ENCODE results near the gene LUC7L.
"Not testable (repeated sequence)": the region's sequence is repeated elsewhere in the genome, so short reads cannot be mapped to it uniquely, and the experiment has no call there.

LUC7L gene

DNA sequence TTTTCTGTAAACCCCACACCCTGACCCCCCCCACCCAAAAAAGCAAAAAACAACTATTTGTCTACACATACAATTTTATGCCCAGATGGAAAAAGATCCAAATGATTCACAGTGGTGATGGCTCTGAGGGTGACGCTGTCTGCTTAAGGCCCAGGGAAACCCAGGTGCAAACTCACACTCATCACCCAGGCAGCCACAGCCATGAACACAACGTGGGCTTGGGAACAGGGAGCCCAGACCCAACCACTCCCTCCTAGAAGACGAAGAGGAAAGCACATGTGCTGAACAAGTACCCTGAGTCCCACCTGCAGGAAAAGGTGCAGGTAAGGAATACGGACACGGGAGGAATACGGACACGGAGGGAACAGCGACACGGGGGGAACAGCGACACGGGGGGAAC is 43.6 kb downstream of the LUC7L start:
- H3K4me1 Mint-ChIP-seq (ENCODE audit: low read depth), result peaks cover 8% of the 10 kb centered on the region
- no peaks in the 10 kb centered on the region for H3K27me3 Mint-ChIP-seq
- no peak overlapping the region for H3K27ac Mint-ChIP-seq
- H3K4me3 Mint-ChIP-seq, result no peak overlapping the region
- no peaks in the 10 kb centered on the region for H3K9me3 Mint-ChIP-seq
- DNase-seq, result no peak
- H3K36me3 Mint-ChIP-seq (ENCODE audit: low read depth), result peaks cover 52% of the 10 kb centered on the region

DNA sequence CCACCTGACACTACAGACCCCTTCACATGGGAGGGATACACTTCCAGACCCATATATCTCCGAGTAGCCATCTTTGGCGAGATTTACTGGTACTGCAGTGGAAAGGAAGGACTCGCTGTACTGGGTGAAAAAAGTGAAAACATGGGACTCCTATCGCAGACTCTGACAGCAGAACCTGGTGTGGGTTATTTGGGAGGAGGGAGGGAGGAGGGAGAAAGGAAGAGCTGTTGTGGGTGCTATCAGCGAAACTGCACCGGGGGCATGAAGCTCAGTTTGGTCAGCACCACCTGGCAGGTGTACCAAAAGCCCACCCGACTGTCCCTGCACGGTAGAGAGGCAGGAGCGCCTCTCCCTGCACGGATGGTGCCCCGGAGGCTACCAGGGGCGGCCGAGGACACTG is 44.0 kb downstream of the LUC7L start:
- H3K27ac Mint-ChIP-seq, result no peak overlapping the region
- peaks cover 8% of the 10 kb centered on the region for H3K4me1 Mint-ChIP-seq (ENCODE audit: low read depth)
- H3K36me3 Mint-ChIP-seq (ENCODE audit: low read depth), result peaks cover 47% of the 10 kb centered on the region
- H3K27me3 Mint-ChIP-seq, result no peaks in the 10 kb centered on the region
- no peak overlapping the region for H3K4me3 Mint-ChIP-seq
- DNase-seq, result no peak
- no peaks in the 10 kb centered on the region for H3K9me3 Mint-ChIP-seq

DNA sequence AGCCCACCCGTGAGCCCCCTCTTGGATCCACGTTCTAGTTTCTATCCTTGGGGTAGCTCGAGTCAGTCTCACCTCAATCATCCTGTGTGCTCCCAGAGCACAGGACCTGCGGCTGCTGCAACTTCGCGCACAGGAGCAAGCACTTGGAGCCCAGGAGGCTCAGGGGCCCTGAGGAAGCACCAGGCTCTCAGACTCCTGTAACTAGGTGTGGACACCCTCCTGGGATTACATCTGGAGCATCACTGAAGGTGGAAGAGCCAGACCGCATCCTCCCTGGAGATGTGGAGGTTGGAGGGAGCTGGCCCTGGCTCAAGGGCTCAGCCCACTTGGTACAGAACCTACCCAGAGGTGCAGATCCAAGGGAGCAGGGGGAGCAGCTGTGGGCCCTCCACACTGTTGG is 46.2 kb downstream of the LUC7L start:
- peaks cover 27% of the 10 kb centered on the region for H3K36me3 Mint-ChIP-seq (ENCODE audit: low read depth)
- no peak for DNase-seq
- H3K27me3 Mint-ChIP-seq, result peaks cover 18% of the 10 kb centered on the region
- peaks cover 7% of the 10 kb centered on the region for H3K4me1 Mint-ChIP-seq (ENCODE audit: low read depth)
- no peak overlapping the region for H3K4me3 Mint-ChIP-seq
- no peak overlapping the region for H3K27ac Mint-ChIP-seq
- no peaks in the 10 kb centered on the region for H3K9me3 Mint-ChIP-seq

DNA sequence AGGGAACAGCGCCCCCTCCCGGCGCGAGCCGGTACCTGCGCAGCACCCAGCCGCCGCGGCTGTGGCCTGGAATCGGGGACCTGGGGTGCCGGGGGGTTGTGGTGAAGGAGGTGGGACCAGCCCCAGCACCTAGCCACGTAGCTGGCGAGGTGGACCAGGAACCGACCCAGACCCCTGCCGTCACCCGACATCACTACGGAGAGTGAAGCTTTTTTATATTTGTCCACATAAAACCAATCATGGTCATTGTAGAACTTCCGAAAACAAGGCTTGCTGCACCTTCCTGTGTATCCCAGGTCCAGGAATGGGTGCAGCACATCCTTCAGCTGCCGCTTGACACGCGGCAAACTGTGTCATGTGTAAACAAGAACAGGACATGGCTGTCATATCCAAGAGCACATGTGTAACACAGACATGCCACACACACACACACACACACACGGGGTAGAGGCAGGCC is 47.7 kb downstream of the LUC7L start:
- peaks cover 19% of the 10 kb centered on the region for H3K36me3 Mint-ChIP-seq (ENCODE audit: low read depth)
- H3K4me3 Mint-ChIP-seq, result no peak overlapping the region

DNA sequence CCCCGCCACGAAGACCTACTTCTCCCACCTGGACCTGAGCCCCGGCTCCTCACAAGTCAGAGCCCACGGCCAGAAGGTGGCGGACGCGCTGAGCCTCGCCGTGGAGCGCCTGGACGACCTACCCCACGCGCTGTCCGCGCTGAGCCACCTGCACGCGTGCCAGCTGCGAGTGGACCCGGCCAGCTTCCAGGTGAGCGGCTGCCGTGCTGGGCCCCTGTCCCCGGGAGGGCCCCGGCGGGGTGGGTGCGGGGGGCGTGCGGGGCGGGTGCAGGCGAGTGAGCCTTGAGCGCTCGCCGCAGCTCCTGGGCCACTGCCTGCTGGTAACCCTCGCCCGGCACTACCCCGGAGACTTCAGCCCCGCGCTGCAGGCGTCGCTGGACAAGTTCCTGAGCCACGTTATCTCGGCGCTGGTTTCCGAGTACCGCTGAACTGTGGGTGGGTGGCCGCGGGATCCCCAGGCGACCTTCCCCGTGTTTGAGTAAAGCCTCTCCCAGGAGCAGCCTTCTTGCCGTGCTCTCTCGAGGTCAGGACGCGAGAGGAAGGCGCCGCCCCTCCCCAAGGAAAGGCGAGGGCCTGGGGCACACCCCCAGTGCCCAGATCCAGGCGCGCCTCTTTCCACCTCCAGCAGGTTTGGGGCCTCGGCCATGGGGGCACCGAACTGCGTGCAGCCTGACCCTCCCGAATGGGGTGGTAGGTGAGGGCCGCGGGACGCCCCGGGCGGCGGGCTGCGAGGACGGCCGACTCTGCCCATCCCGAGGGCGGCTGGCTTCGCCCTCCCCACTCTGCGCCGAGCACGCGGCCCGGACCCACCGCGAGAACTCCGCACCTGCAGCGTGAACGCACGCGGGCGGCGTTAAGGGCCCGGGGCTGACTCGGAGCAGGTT is 48.3 kb downstream of the LUC7L start:
- peaks cover 13% of the 10 kb centered on the region for H3K4me1 Mint-ChIP-seq (ENCODE audit: low read depth)
- no peaks in the 10 kb centered on the region for H3K9me3 Mint-ChIP-seq
- H3K36me3 Mint-ChIP-seq (ENCODE audit: low read depth), result peaks cover 19% of the 10 kb centered on the region
- peak overlapping the region; percentile 25 for H3K4me3 Mint-ChIP-seq
- no peak for DNase-seq
- peaks cover 30% of the 10 kb centered on the region for H3K27me3 Mint-ChIP-seq
- no peak overlapping the region for H3K27ac Mint-ChIP-seq

More for the DNA sequence above, 47.7 kb downstream of the LUC7L start:
- peaks cover 28% of the 10 kb centered on the region for H3K27me3 Mint-ChIP-seq
- DNase-seq, result peak; percentile 93
- H3K4me1 Mint-ChIP-seq (ENCODE audit: low read depth), result peaks cover 12% of the 10 kb centered on the region
- no peak overlapping the region for H3K27ac Mint-ChIP-seq
- no peaks in the 10 kb centered on the region for H3K9me3 Mint-ChIP-seq

DNA sequence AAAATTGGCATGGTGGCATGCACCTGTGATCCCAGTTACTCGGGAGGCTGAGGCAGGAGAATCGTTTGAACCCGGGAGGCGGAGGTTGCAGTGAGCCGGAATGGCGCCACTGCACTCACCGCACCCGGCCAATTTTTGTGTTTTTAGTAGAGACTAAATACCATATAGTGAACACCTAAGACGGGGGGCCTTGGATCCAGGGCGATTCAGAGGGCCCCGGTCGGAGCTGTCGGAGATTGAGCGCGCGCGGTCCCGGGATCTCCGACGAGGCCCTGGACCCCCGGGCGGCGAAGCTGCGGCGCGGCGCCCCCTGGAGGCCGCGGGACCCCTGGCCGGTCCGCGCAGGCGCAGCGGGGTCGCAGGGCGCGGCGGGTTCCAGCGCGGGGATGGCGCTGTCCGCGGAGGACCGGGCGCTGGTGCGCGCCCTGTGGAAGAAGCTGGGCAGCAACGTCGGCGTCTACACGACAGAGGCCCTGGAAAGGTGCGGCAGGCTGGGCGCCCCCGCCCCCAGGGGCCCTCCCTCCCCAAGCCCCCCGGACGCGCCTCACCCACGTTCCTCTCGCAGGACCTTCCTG is 49.1 kb downstream of the LUC7L start, which contains the start of gene HBQ1:
Gene HBQ1 (plus strand): TSS at position 359 of the 575 bp plus-strand sequence. CDS start 28 bp downstream, at position 387.
- H3K27ac Mint-ChIP-seq, result no peak within 1 kb of the TSS
- peak within 1 kb of the TSS; percentile 25 for H3K4me3 Mint-ChIP-seq
- H3K36me3 Mint-ChIP-seq (ENCODE audit: low read depth), result peaks cover 12% of the 10 kb centered on the region
- H3K9me3 Mint-ChIP-seq, result no peaks in the 10 kb centered on the region
- peaks cover 37% of the 10 kb centered on the region for H3K27me3 Mint-ChIP-seq
- peaks cover 16% of the 10 kb centered on the region for H3K4me1 Mint-ChIP-seq (ENCODE audit: low read depth)
- peak; percentile 73 for DNase-seq

DNA sequence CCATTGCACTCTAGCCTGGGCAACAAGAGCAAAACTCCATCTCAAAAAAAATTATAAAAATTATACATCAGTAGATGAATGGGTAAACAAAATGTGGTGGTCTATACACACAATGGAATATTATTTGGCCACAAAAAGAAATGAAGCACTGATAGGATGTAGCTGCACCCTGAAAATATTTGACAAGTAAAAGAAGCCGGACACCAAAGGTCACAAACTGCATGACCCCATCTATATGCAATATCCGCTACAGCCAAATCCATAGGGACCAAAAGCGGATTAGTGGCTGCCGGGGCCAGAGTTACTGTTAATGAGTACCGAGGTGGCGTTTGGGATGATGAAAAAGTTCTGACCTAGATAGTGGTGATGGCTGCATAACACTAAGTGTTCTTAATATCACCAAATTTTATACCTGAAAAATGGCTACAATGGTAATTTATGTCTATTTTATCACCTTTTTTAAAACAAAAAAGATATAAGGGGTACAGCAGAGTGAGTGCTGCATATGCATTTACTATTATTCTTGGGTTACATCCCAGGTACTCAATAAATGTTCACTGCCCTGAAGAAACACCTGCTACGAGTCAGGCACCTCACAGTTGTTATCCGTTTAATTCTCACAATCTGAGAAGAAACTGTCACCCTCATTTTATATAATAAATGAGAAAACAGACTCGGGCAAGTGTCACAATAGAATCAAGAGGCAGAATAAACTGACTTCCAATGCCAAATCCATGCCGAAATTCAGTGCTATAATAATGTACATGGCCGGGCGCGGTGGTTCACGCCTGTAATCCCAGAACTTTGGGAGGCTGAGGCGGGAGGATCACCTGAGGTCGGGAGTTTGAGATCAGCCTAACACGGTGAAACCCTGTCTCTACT is 49.8 kb downstream of the LUC7L start:
- peaks cover 21% of the 10 kb centered on the region for H3K4me1 Mint-ChIP-seq (ENCODE audit: low read depth)
- H3K27me3 Mint-ChIP-seq, result peaks cover 45% of the 10 kb centered on the region
- H3K27ac Mint-ChIP-seq, result no peak overlapping the region
- DNase-seq, result no peak
- peaks cover 8% of the 10 kb centered on the region for H3K36me3 Mint-ChIP-seq (ENCODE audit: low read depth)
- no peaks in the 10 kb centered on the region for H3K9me3 Mint-ChIP-seq
- peak overlapping the region; percentile 25 for H3K4me3 Mint-ChIP-seq

DNA sequence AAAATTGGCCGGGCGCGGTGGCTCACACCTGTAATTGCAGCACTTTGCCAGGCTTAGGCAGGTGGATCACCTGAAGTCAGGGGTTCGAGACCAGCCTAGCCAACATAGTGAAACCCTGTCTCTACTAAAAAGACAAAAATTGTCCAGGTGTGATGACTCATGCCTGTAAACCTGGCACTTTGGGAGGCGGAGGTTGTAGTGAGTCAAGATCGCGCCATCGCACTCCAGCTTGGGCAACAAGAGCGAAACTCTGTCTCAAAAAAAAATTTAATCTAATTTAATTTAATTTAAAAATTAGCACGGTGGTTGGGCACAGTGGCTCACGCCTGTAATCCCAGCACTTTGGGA is 50.6 kb downstream of the LUC7L start:
- H3K9me3 Mint-ChIP-seq, result no peaks in the 10 kb centered on the region
- peaks cover 3% of the 10 kb centered on the region for H3K36me3 Mint-ChIP-seq (ENCODE audit: low read depth)
- H3K27ac Mint-ChIP-seq, result no peak overlapping the region
- H3K27me3 Mint-ChIP-seq, result peaks cover 49% of the 10 kb centered on the region
- H3K4me1 Mint-ChIP-seq (ENCODE audit: low read depth), result peaks cover 22% of the 10 kb centered on the region
- no peak overlapping the region for H3K4me3 Mint-ChIP-seq
- no peak for DNase-seq

DNA sequence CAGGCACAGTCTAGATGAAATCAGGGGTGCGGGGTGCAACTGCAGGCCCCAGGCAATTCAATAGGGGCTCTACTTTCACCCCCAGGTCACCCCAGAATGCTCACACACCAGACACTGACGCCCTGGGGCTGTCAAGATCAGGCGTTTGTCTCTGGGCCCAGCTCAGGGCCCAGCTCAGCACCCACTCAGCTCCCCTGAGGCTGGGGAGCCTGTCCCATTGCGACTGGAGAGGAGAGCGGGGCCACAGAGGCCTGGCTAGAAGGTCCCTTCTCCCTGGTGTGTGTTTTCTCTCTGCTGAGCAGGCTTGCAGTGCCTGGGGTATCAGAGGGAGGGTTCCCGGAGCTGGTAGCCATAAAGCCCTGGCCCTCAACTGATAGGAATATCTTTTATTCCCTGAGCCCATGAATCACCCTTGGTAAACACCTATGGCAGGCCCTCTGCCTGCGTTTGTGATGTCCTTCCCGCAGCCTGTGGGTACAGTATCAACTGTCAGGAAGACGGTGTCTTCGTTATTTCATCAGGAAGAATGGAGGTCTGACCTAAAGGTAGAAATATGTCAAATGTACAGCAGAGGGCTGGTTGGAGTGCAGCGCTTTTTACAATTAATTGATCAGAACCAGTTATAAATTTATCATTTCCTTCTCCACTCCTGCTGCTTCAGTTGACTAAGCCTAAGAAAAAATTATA is 51.1 kb downstream of the LUC7L start:
- peaks cover 24% of the 10 kb centered on the region for H3K4me1 Mint-ChIP-seq (ENCODE audit: low read depth)
- peaks cover 55% of the 10 kb centered on the region for H3K27me3 Mint-ChIP-seq
- no peaks in the 10 kb centered on the region for H3K9me3 Mint-ChIP-seq

DNA sequence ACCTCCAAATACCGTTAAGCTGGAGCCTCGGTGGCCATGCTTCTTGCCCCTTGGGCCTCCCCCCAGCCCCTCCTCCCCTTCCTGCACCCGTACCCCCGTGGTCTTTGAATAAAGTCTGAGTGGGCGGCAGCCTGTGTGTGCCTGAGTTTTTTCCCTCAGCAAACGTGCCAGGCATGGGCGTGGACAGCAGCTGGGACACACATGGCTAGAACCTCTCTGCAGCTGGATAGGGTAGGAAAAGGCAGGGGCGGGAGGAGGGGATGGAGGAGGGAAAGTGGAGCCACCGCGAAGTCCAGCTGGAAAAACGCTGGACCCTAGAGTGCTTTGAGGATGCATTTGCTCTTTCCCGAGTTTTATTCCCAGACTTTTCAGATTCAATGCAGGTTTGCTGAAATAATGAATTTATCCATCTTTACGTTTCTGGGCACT is 51.8 kb downstream of the LUC7L start:
- H3K9me3 Mint-ChIP-seq, result no peaks in the 10 kb centered on the region
- DNase-seq, result no peak
- peaks cover 24% of the 10 kb centered on the region for H3K4me1 Mint-ChIP-seq (ENCODE audit: low read depth)
- H3K4me3 Mint-ChIP-seq, result no peak overlapping the region
- no peak overlapping the region for H3K27ac Mint-ChIP-seq
- H3K27me3 Mint-ChIP-seq, result peaks cover 55% of the 10 kb centered on the region
- H3K36me3 Mint-ChIP-seq (ENCODE audit: low read depth), result no peaks in the 10 kb centered on the region

More for the DNA sequence above, 51.1 kb downstream of the LUC7L start:
- Mint-ChIP-seq H3K36me3 (ENCODE audit: low read depth) (peaks cover 3% of the 10 kb centered on the region), H3K4me3 (no peak overlapping the region), H3K27ac (no peak overlapping the region)
- DNase-seq, result no peak

DNA sequence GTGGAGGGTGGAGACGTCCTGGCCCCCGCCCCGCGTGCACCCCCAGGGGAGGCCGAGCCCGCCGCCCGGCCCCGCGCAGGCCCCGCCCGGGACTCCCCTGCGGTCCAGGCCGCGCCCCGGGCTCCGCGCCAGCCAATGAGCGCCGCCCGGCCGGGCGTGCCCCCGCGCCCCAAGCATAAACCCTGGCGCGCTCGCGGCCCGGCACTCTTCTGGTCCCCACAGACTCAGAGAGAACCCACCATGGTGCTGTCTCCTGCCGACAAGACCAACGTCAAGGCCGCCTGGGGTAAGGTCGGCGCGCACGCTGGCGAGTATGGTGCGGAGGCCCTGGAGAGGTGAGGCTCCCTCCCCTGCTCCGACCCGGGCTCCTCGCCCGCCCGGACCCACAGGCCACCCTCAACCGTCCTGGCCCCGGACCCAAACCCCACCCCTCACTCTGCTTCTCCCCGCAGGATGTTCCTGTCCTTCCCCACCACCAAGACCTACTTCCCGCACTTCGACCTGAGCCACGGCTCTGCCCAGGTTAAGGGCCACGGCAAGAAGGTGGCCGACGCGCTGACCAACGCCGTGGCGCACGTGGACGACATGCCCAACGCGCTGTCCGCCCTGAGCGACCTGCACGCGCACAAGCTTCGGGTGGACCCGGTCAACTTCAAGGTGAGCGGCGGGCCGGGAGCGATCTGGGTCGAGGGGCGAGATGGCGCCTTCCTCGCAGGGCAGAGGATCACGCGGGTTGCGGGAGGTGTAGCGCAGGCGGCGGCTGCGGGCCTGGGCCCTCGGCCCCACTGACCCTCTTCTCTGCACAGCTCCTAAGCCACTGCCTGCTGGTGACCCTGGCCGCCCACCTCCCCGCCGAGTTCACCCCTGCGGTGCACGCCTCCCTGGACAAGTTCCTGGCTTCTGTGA is 52.5 kb downstream of the LUC7L start, which contains the start of gene HBA1:
Gene HBA1 (plus strand): TSS at position 204 of the 906 bp plus-strand sequence. CDS start 37 bp downstream, at position 241.
- not testable (repeated sequence) for H3K9me3 Mint-ChIP-seq; H3K27ac Mint-ChIP-seq; DNase-seq; H3K36me3 Mint-ChIP-seq (ENCODE audit: low read depth)
- Mint-ChIP-seq H3K27me3 (peaks cover 57% of the 10 kb centered on the region), H3K4me1 (ENCODE audit: low read depth) (peaks cover 24% of the 10 kb centered on the region), H3K4me3 (peak within 1 kb of the TSS; percentile 25)

DNA sequence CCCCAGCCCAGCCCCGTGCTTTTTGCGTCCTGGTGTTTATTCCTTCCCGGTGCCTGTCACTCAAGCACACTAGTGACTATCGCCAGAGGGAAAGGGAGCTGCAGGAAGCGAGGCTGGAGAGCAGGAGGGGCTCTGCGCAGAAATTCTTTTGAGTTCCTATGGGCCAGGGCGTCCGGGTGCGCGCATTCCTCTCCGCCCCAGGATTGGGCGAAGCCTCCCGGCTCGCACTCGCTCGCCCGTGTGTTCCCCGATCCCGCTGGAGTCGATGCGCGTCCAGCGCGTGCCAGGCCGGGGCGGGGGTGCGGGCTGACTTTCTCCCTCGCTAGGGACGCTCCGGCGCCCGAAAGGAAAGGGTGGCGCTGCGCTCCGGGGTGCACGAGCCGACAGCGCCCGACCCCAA is 53.2 kb downstream of the LUC7L start:
- H3K9me3 Mint-ChIP-seq; H3K36me3 Mint-ChIP-seq (ENCODE audit: low read depth); DNase-seq; H3K27ac Mint-ChIP-seq: not testable (repeated sequence)
- H3K27me3 Mint-ChIP-seq, result peaks cover 62% of the 10 kb centered on the region
- peak overlapping the region; percentile 25 for H3K4me3 Mint-ChIP-seq
- H3K4me1 Mint-ChIP-seq (ENCODE audit: low read depth), result peaks cover 23% of the 10 kb centered on the region

Data from activated T-cell treated with anti-CD3 and anti-CD28 coated beads, Interleukin-2, amount 50 U/mL, for 24 hours (primary cell).